Stimulated activated CD4-positive, alpha-beta T cell treated with anti-CD3 and anti-CD28 coated beads, Interleukin-12 subunit alpha, Interleukin-12 subunit beta, amount 100 ng/mL, for 24 hours (primary cell): ENCODE data around the gene MRC1.

Experiments
- DNase-seq, 2 experiments: peaks; one replicate each; pipeline ENCODE4 v3.0.0-alpha.2; 2020; ENCODE audit warnings: low read depth in 2 of 2

MRC1 gene

DNA sequence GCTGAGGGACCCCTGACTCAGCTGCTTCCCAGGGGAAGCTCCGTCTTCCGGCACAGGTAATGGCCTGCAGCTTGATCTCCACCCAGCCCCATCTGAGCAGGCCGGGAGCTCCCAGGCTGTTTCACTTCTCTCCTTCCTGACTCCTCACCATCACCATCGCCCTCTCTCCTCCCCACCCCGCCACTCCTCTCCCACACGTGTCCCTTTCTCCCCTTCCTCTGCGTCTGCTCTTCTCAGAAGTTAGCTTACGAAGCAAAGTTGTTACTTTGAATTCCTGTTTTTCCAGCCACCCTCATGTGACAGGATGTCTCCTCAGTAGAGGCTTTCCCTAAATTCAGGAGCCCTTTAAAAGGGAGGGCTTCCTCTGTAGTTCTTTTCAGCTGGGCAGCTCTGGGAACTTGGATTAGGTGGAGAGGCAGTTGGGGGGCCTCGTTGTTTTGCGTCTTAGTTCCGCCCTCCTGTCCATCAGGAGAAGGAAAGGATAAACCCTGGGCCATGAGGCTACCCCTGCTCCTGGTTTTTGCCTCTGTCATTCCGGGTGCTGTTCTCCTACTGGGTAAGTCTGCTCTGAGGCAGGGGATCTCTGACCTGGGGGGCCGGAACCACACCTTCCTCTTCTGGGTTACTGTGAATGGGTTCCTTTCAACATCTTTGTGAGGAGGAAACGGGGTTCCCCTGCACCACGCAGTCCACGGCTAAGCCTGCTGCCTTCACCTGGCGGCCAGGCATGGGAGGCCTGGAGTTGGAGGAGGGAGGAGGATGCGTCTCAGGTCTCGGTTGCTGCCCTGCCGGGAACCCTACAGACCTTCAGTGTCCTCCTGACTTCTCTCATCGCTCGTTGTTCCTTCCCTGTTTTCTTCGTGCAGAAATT is at the start of gene MRC1:
MRC1 (plus strand) TSS at position 378 of the 871 bp plus-strand sequence; CDS start at position 496, 118 bp downstream.
- DNase-seq: no peak

DNA sequence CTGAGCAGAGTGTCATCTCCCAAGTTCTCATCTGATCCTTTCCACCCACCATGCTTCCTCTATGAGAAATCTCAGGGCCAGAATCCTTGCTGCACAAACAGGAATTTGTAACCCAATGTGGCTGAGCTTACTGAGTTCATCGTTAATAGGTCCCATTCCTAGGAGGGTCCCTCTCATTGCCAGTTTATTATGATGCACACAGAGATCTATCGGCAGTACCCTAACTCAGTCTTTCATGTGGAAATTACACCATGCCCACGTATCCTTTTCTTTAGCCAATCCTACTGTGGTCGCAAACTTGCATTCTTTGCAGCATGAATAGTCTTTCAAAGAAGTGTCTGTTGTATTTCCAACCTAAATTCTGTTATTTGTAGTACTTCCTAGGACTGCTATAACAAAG is 45.0 kb upstream of the MRC1 start:
- no peak for DNase-seq

DNA sequence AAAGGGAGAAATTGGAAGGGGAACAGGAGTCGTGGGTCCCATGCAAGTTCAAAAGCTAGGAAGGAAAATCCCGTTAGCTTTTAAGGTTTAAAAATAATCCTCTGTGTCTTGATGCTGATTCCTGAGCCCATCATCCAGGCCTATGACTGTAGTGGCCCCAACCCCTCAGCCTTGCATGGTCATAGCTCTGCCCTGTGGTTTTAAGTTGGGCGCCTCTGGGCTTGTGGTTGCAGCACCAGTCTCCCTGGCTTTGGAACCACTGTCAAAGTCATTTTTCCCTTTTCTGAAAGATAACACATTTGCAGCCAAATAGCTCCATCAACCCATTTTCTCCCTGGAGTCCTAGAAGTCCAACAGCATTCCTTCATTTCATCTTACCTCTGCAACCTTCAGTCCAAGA is 43.5 kb upstream of the MRC1 start:
- DNase-seq: no peak

DNA sequence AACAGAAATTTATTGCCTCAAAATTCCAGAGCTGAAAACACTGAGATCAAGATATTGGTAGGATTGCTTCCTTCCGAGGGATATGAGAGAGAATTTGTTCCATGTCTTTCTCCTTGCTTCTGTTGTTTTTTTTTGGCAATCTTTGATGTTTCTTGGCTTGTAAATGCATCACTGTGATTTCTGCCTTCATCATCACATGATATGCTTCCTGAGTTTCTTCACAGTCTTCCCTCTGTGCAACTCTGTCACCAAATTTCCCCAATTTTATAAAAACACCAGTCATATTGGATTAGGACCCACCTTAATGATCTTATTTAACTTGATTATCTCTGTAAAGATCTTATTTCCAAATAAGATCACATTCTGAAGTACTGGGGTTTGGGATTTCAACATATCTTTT is 42.4 kb upstream of the MRC1 start:
- no peak for DNase-seq

DNA sequence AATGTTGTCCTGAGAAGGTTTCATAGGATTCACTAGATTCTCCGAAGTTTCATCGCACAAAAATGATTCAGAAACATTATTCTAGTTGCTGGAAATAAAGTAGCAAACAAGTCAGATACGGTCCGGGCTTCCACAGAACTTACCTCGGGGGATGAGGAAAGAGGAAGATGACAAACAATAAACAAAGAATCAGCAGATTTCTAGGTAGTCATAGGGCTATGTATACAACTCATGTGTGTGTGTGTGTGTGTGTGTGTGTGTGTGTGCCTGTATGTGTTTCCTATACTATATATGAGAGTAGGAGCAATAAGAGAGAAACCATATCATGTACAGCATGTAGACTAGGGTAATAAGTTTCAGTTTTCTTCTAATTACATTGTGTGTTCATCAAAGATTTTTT is 40.7 kb upstream of the MRC1 start:
- no peak for DNase-seq

DNA sequence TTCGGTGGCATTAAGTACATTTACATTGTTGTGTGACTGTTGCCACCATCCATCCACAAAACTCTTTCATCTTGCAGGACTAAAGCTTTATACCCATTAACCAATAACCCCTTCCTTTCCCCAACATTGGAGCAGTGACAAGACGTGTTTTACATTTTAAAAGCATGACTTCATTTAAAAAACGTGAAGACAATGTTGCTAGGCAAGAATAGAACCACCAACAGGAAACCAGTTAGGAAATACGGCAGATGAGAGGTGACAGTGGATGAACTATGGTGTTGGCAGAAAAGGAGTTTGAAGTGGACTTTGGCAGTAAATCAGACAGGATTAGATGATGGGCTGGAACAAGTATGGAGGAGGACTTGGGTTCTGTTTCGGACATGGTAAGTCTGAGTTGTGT is 40.2 kb upstream of the MRC1 start:
- DNase-seq: no peak

DNA sequence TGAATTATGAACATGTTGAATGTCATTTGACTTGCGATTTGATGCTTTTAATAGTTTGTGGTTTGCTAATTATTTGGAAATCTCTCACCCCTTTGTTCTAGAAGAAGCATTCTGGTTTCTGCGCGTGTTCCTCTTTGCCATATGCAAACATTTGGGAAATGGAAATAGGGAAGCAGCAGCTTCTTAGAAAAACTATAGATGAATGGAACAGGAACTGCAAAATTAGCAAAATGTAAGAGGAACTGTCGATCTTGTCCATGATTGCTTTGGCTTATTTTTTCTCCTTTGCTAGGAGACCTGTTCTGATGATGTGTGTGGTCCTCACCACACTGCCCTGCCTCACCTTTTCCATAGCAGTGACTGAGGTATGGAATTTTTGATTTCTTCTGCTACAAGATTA is 38.1 kb upstream of the MRC1 start:
- no peak for DNase-seq

DNA sequence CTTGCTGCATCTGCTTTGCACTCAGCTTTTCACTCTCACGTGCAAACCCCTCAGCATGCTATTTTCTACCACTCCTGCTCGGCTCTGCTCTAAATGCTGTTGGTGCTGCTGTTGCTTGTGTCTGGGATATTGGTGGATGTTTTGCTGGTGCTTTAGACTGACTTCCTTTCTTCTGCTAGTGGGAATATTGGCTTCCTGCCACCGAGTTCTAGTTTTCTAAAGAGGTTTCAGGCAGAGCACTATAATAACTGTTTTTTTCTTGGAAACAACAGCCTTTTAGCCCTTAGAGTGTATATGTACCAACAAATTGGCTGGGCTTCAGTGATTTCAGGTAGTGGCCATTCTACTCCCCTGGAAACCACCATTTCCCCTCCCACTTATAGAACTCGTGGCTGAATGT is 29.4 kb upstream of the MRC1 start:
- DNase-seq: no peak

DNA sequence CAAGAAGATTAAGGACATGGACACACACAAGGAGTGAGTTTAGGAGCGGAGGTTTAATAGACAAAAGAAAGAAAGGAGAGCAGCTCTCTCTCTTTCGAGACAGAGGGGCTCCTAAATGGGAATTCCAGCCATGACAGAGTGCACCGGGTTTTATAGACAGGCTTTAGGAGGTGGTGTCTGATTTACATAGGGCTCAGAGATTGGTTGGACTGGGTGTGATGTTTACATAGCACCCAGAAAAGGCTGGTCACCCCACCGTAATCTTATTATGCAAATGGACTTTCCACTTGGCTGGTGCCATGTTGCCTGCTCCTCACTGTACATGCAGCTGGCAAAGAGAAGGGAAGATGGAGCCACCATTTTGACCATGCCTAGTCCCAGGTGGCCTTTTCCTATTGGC is 28.4 kb upstream of the MRC1 start:
- no peak for DNase-seq

DNA sequence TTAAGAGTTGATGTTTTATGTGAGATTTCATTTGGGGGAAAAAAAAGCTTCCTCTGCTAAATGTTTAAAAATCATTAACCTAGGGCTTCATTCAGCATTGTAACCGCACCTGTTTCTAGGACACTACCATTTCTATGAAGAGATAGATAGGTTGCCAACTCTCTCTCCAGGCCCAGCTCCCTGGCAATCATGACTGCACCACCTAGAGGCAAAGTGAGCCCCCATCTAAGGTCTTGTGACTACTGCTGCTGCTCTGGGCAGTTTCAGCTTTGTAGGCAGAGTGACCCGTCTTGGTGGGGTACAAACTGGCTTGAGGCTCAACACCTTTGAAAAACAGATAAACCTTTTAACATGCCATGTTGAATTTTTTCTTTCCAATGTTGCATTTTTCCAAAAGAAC is 27.3 kb upstream of the MRC1 start:
- no peak for DNase-seq

DNA sequence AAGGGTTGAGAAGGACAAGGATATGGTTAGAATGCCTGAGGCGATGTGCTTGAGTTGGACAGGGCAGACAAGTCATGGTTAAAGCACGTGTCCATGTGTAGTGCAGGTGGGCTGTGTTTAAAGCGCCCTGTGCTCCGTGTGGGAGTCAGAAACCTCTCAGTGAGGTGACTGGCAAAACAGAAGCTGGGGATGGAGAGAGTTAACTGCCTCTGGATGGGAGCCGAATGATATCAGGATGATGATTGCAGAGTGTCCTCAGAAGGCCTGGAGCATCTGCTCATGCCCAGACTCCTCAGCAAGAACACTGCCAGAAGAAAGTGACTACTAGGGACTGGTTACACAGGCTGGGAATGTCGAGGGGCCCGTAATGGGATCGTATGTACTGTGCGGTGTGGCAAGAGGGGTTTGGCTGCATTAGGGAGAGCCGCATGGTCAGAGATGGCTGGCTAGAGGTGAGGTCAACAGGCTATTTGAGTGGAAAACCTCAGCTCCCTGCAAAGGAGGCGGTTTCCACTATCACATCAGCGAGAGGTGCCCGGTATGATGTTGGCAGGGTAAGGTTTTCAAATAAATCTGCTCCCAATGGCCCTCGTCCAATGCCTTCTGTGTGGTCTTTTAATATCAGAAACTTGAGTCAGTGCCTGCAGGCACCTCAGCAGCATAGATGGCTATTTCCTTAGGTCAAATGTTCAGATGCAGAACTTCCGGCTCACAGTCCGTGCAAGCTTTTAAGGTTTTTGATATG is 26.1 kb upstream of the MRC1 start:
- DNase-seq: no peak

DNA sequence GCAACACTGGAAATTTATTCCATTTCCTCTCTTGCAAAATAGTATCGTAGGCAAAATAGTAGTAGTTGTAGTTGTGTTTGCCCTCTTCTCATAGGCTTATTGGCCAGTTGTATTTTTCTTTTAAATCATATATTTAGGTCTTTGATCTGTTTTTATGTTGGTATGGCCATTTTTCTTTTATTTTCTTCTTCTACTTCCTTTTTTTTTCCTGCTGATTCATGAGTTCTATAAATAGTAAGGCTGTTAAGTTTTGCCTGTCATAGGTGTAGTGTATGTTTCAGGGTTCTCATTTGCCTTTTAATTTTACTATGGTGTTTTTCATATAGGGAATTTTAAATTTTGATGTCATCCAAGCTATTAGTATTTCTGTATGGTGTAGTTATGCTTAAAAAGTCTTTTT is 25.4 kb upstream of the MRC1 start:
- DNase-seq: no peak

DNA sequence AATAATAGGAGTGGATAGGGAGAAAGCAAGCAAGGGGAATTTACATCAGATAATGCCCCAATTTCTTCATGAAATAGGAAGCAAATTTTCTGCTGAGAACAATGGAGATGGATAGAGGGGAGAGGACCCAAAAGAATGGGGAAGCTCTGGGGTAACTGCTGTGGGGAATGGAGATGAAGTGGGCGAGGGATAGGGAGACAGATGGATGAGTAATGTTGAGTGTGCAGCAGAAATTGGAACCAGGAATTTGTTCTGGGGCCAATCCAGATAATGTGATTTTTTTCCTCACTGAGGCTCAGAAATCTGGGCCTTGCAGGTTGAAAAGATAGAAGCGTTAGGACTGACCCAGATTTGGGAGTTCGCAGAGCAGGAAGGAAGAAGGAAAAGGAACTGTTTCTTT is 24.5 kb upstream of the MRC1 start:
- no peak for DNase-seq

DNA sequence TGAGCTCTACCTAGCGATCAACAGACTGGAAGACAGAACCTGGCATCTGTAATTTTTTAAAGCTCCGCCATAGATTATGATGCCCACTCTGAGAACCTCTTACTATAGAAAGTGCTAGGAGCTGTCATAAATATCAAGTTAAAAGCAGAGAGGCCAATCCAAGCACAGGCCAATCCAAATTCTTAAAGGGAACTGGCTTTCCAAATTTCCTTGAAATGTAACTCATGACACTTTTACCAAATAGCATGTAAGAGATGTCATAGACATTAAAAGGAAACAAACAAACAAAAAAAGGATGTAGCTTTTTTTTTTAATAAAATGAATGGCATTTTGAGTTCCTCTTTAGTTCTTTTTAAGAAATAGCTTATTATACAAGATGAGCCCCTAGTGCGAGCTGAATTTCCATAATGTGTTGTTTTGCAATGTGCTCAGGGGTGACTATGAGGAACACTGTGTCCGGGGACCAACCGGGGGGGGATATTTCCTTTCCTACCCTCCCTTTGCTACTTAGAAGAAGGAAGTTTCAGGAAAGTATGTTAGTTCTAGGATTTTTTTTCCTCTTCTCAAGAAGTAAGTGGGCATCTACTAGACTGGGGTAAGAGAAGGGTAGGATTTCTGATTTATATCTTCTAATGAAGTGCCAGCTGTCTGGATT is 23.7 kb upstream of the MRC1 start:
- DNase-seq: no peak

DNA sequence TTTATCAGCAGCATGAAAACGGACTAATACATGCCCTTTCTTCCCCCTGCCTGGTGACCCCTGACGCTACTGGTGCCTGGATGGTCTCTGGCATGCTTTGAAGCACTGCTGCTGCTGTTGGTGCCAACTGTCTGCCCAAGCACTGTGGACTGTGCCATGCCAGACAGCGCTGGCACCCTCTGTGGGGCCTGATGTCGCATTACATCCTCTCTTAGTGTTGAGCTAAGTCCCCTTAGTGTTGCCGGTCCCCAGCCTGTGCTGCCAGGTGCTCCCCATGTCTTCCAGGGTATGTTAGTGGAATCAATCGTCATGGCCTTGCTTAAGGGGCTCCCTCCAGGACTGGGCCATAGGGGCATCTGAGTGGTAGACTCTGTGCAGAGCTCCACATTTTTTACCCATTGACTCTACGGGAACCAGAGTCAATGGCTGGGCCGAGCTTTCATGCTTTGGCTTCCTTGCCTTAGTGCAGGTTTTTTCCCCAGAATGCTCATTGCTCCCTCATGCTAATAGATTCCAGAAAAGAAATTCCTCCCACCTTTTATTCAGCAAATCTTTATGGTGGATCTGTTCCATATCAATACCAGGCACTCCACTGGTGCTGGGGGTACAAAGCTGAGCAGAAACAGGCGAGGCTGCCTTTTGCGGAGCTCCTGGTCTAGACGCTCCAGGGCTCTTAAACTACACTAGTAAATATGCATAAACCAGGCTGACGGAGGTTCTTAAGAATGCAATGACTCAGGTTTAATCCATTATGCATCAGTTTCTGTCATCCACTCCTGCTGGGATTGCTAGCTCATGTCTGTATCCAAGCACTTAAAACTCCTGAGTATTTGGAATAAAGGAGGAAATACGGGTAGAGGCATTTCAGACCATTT is 21.8 kb upstream of the MRC1 start:
- DNase-seq: no peak

DNA sequence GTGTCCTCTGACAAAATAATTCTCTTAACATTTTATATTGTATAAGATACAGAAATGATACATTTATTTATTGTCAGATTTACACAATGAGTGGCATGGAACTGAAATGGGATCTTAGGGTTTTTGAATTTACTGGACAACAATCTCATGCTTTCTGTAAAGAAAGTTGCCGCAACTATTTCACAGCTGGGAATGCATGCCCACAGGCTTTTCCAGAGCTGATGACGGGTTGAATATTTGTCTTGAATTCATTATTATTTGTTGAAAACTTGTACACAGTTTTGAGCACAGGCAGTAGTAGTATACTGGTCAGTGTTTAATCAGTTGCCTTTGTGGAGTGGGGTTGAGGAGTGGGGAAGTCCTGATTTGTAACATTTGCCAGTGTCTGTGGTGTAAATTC is 20.5 kb upstream of the MRC1 start:
- DNase-seq: no peak

DNA sequence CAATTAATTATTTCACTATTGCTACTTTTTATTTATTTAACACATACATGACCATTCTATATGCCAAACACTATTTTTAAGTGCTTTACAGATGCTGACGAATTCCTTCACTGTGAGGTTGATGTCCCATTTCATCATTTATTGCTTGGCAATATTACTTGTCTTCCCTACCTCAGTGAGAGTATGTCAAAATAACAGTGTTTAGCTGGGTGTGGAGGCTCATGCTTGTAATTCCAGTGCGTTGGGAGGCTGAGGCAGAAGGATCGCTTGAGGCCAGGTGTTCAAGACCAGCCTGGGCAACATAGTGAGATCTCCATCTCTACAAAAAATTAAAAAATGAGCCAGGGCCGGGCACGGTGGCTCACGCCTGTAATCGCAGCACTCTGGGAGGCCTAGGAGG is 19.8 kb upstream of the MRC1 start:
- no peak for DNase-seq

DNA sequence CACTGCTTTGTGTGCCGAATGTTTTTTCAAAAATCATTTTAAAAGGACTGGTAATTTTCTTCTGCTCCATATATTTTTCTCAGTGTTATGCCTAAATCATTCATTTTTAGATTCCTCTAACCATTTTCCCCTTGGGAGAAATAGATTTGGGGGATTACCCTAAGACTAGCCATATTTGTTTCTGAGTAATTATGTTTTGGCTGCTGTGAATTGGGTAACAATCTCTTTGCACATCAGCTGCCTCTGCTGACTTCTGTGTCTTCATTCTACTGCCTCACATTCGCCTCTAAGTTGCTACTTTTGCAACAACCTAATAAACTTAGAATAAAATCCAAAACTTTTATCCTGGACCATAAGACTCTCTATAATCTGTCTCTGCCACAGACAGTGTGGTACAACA is 18.5 kb upstream of the MRC1 start:
- DNase-seq: no peak

DNA sequence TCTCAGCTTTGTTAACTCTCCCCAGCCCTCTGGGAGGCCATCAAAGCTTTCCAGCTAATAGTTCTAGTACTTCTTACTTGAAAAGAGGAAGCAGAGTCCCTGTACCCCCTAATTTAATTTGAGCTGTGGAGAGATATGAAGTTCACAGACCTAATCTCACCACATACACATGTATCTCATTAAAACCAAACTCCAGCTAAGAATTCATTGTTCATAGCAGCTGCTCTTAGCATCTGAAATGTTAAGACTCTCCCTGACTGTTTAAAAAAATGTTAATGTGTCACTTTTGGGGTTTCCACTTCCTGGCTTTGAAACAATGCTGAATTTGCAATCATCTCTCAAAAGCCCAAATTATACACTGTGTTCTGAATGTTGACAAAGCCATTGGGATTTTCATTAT is 16.2 kb upstream of the MRC1 start:
- DNase-seq: no peak

DNA sequence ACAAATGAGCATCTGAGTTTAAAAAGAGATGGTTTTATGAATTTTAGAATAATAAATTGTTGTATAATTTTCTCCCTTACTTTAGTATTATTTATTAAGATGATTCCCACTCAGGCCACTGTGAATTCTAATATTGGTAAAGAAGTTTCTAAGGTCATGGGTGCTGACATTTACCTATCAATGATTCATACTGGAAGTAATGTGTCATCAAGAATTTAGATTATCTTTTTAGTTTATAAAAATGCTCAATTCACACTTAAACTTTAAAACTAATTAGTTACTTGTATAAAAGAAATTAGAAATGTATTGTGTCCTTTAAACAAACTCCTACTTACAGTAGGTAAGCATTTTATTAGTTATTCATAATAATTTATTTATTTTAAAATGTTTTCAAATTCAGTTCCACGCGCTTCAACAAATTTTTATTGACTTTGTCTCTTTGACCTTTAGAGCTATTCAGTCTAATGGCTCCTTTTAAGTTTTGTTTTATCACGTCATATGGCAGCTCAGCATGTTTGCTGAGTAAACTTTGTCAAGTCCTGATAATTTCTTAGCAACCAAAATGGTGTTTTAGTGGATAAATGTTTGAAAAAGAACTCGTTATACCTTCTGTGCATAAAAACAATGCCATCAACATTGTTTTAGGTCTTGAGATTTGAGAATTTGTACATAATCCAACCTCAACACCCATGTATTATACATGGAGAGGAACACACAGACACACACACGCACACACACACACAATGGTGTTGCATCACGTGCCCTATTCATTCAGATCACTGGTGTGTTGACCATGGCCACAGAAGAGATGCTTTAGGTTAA is 15.1 kb upstream of the MRC1 start:
- DNase-seq: no peak

DNA sequence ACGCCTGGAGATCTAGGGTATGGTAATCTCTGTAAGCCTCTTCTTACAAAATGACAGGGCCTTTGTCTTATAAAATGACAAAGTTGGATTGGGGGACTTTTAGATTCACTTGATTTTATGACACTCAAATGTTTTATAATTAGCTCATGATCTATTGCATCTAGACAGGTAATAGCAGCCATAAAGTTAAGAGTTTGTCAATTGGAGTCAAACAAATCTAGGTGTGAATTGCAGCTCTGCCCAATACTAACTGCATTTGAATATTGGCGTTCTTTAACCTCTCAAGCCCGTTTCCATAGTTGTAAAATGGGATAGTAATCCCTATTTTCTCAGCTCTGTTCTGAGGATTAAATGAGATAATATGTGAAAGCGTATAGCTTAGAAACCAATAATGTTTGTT is 14.1 kb upstream of the MRC1 start:
- DNase-seq: no peak
